Esophagus muscularis mucosa (tissue), 4 donors: Measurements from ENCODE around the gene KATNAL1. TPM values are rescaled to one million over a fixed set of nuclear protein-coding genes. Genes with fewer than 3 reads are reported as not detected.

Source experiments
- DNase-seq: peaks from one replicate; pipeline ENCODE4 v3.0.0-alpha.2; 2017; ENCODE audit errors: extremely low spot score
- H3K27ac ChIP-seq, 4 donors: fragments of 200-600 bp; sonication (generic); replicated peaks in 1 of 4; 1 replicate in 3 of 4; 2 replicates in 1 of 4; pipeline ENCODE4 v1.5.1; 2016 to 2019; ENCODE audit warnings: mild to moderate bottlenecking in 1 of 4
- H3K27me3 ChIP-seq, 4 donors: fragments of 200-600 bp; sonication (generic); one replicate each; pipeline versions ENCODE4 v1.5.1 to v1.6.0; 2016 to 2019
- H3K36me3 ChIP-seq, 4 donors: fragments of 200-600 bp; sonication (generic); one replicate each; pipeline ENCODE4 v1.5.1; 2016 to 2019
- H3K4me1 ChIP-seq, 4 donors: fragments of 200-600 bp; sonication (generic); one replicate each; pipeline ENCODE4 v1.5.1; 2016 to 2019
- H3K4me3 ChIP-seq, 4 donors: fragments of 200-600 bp; sonication (generic); 1 replicate in 2 of 4; 2 replicates in 2 of 4; pipeline ENCODE4 v1.5.1; 2016 to 2019; ENCODE audit warnings: mild to moderate bottlenecking in 4 of 4, moderate library complexity in 1 of 4
- H3K9me3 ChIP-seq, 4 donors: fragments of 200-600 bp; sonication (generic); 1 replicate in 3 of 4; 2 replicates in 1 of 4; pipeline ENCODE4 v1.5.1; 2016 to 2019
- EP300 ChIP-seq: sonication (generic); formaldehyde crosslinking; IDR thresholded peaks from one replicate; pipeline ENCODE4 v1.6.1; 2017; ENCODE audit warnings: antibody characterized with exemption
- POLR2A ChIP-seq: fragments of 450-650 bp; IDR thresholded peaks from one replicate; pipeline ENCODE4 v1.6.1; 2017; ENCODE audit warnings: antibody characterized with exemption, moderate library complexity, mild to moderate bottlenecking, low read depth
- POLR2AphosphoS5 ChIP-seq, 2 donors: sonication (generic); formaldehyde crosslinking; IDR thresholded peaks; one replicate each; pipeline ENCODE4 v1.6.1; 2017; ENCODE audit warnings: antibody characterized with exemption in 2 of 2
- WGBS: methylation state at CpG from one replicate; pipeline ENCODE4 v1.1.5; 2018; 5-methylcytosine and 5-hydroxymethylcytosine counted together
- intact Hi-C: fragments of 100-400 bp; cut with DNase I; formaldehyde crosslinking; loops from one replicate; pipeline ENCODE4 v1.15.1; 2023
- total RNA-seq, 4 donors: library from RNA; depleted of rRNA; stranded (reverse); fragments of >200 nt; gene quantifications; one replicate each; pipeline versions ENCODE4 v1.1.0 to v1.2.1, GENCODE V29; 2016
- TF ChIP-seq, protein P1 (sequence below), 3 experiments: fragments of 200-600 bp in 2 of 3; fragments of 450-650 bp in 1 of 3; sonication (generic) in 2 of 3; IDR thresholded peaks; one replicate each; pipeline ENCODE4 v1.5.1; 2017 to 2019; ENCODE audit warnings: antibody characterized with exemption in 3 of 3, mild to moderate bottlenecking in 2 of 3, moderate library complexity in 1 of 3

The KATNAL1 gene
- total RNA-seq, 4 donors from 2014 or later: 30.6 to 43.0 (median 40.0) TPM

GRCh38 chr13:30338952-30339351 is 31.6 kb upstream of the KATNAL1 start:
- intact Hi-C loops: no loop called here
- Histone ChIP-seq H3K4me3 (no peak overlapping the region), H3K9me3 (no peaks in the 10 kb centered on the region), H3K27me3 (no peaks in the 10 kb centered on the region), H3K36me3 (no peaks in the 10 kb centered on the region), H3K4me1 (peaks cover 28 to 53% (median 48%) of the 10 kb centered on the region in 4 donors), H3K27ac (peak overlapping the region in 2 of 4 donors; percentile 77 to 81)
- peak; percentile 0 for DNase-seq
- TF ChIP-seq EP300 (no peak), POLR2A (no peak), POLR2AphosphoS5 (IDR thresholded peaks at IDR 0.05) (no peak)
- TF ChIP-seq, protein P1, sequence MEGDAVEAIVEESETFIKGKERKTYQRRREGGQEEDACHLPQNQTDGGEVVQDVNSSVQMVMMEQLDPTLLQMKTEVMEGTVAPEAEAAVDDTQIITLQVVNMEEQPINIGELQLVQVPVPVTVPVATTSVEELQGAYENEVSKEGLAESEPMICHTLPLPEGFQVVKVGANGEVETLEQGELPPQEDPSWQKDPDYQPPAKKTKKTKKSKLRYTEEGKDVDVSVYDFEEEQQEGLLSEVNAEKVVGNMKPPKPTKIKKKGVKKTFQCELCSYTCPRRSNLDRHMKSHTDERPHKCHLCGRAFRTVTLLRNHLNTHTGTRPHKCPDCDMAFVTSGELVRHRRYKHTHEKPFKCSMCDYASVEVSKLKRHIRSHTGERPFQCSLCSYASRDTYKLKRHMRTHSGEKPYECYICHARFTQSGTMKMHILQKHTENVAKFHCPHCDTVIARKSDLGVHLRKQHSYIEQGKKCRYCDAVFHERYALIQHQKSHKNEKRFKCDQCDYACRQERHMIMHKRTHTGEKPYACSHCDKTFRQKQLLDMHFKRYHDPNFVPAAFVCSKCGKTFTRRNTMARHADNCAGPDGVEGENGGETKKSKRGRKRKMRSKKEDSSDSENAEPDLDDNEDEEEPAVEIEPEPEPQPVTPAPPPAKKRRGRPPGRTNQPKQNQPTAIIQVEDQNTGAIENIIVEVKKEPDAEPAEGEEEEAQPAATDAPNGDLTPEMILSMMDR (IDR thresholded peaks at IDR 0.05): no peak
- WGBS: 74% methylated on average over 3 of the region's 3 CpGs

DNA sequence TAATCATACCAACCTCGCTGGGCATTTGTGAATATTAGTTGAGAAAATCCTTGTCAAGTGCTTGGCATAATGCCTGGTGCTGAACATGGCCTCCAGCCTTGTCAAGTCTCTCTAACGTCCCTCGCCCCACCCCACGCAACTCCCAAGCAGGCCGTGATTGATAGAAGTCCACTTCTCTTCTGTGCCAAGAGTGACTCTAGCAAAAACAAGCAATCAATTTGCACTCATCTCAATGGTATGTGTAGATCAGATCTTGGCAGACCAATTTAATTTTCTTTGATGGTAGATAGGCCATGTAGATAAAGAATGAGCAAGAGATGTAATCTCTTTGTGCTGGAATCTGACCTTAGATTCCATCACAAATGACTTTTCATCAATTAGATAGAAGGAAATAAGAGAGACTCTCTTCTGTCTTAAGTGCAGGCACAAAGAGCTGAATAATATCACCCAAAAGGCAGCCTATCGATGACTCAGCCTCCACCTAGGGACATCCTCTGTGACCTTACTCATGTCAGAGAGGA is 31.0 kb upstream of the KATNAL1 start:
- TF ChIP-seq, protein P1 (IDR thresholded peaks at IDR 0.05): no peak
- TF ChIP-seq POLR2AphosphoS5 (IDR thresholded peaks at IDR 0.05) (no peak), EP300 (no peak), POLR2A (no peak)
- H3K4me3 ChIP-seq: no peak overlapping the region
- 72% methylated on average over 6 of the region's 6 CpGs for WGBS
- no peak overlapping the region for H3K27ac ChIP-seq
- H3K36me3 ChIP-seq: no peaks in the 10 kb centered on the region
- H3K27me3 ChIP-seq: no peaks in the 10 kb centered on the region
- H3K9me3 ChIP-seq: no peaks in the 10 kb centered on the region
- peak; percentile 81 for DNase-seq
- H3K4me1 ChIP-seq: peaks cover 28 to 53% (median 48%) of the 10 kb centered on the region in 4 donors
- intact Hi-C loops: no loop called here

DNA sequence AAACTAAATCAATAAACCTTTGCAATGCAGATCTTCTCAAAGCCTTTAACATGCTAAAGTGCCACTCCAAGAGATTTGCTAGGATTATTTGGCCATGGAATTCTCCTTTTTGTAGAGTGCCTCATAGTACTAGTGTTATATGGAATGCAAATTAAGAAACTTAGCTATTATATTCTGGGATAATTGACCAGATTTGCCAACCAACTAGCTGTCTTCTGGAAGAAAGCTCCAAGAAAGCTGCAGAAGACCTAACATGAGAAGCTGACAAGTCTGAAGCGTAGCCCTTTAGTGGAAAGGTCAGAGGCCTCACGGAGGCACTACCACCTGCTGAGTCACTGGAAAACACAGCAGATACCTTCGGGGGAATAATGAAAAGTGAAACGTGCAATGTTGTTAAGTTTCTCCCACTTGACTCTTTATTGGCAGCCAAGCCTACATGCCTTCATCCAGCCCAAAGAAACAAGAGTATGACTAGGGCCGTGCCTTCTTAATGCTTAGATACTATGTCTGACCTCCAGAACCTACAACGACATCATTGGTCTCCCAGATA is 29.8 kb upstream of the KATNAL1 start:
- Histone ChIP-seq H3K9me3 (no peaks in the 10 kb centered on the region), H3K4me3 (no peak overlapping the region), H3K27ac (no peak overlapping the region), H3K36me3 (no peaks in the 10 kb centered on the region), H3K27me3 (no peaks in the 10 kb centered on the region), H3K4me1 (peaks cover 21 to 46% (median 44%) of the 10 kb centered on the region in 4 donors)
- no peak for TF ChIP-seq POLR2AphosphoS5 (IDR thresholded peaks at IDR 0.05)
- no peak for TF ChIP-seq POLR2A
- TF ChIP-seq, protein P1 (IDR thresholded peaks at IDR 0.05): no peak
- no peak for TF ChIP-seq EP300
- intact Hi-C loops: no loop called here
- 84% methylated on average over 6 of the region's 6 CpGs for WGBS
- DNase-seq: peak; percentile 45

DNA sequence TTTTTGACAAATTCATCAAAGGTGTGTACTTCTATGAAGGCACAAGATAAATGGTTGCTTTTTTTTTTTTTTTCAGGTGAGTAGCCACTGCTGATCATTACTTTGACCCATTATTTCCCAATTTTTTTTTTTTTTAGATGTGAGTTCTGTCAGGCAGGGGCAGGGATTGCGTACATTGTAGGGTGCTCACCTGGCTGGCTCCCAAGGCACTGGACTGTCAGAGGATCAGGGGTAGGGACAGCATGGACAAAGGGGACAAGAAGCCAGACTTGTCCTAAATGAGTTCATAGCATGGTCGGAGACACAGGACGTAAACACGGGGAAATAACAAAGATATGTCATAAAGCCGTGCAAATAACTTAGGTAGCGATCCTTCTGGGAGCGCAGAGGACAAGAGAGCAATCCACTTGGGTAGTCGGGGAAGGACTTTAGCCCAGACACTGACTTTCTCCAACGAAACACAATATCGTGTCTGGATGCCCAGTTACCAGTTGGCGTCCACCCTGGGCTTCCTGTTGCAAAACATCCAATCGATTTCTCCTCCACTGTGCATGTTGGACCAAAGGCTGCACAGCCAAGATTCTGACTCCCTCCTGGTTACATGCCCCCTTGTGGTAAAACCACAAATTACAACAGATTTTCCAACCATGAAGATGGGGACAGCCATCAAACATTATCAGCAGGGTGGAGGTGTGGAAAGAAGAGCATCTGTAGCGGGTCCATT is 27.5 kb upstream of the KATNAL1 start:
- Histone ChIP-seq H3K27ac (no peak overlapping the region), H3K9me3 (no peaks in the 10 kb centered on the region), H3K36me3 (no peaks in the 10 kb centered on the region), H3K4me1 (peaks cover 6 to 37% (median 33%) of the 10 kb centered on the region in 4 donors), H3K4me3 (no peak overlapping the region), H3K27me3 (no peaks in the 10 kb centered on the region)
- TF ChIP-seq POLR2AphosphoS5 (IDR thresholded peaks at IDR 0.05) (no peak), EP300 (no peak), POLR2A (no peak)
- TF ChIP-seq, protein P1 (IDR thresholded peaks at IDR 0.05): peak; percentile 10 to 38 (median 12)
- 89% methylated on average over 13 of the region's 13 CpGs for WGBS
- intact Hi-C loops: no loop called here
- no peak for DNase-seq
